ENCODE measurements around the gene SCGN.

DNA sequence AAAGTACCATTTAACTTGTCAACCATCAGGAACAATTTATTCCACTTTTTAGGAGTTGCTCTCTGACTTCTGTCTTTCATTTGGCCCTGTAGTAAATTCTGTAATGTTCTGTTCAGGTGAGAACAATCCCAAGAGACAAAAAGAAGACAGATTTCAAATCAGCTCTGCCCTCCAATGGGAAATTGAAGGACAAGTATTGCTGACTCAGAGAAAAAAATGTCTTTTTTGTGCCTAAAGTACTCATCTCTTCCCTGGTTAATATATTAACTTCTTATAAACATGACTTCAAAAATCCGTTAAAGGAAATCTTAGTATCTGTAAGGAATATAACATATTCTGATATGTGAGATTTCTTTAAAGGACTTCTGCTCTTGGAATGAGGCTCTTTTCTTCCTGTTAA lies 38.6 kb upstream of the SCGN start:
- TF ChIP-seq, protein P1, sequence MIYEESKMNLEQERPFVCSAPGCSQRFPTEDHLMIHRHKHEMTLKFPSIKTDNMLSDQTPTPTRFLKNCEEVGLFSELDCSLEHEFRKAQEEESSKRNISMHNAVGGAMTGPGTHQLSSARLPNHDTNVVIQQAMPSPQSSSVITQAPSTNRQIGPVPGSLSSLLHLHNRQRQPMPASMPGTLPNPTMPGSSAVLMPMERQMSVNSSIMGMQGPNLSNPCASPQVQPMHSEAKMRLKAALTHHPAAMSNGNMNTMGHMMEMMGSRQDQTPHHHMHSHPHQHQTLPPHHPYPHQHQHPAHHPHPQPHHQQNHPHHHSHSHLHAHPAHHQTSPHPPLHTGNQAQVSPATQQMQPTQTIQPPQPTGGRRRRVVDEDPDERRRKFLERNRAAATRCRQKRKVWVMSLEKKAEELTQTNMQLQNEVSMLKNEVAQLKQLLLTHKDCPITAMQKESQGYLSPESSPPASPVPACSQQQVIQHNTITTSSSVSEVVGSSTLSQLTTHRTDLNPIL (CRISPR knock-in tag; IDR thresholded peaks at IDR 0.05; ENCODE audit: low read depth) = no peak
- TF ChIP-seq ZC3H10 (CRISPR knock-in tag; IDR thresholded peaks at IDR 0.05) = no peak
- TF ChIP-seq SNAI2 (CRISPR knock-in tag; IDR thresholded peaks at IDR 0.05) = no peak

Measured in SK-N-SH treated with all-trans-retinoic acid at 6 μM for 48 hours (cell line).